Tibial artery (tissue), 4 donors: Measurements from ENCODE around the gene TRPM3.
A peak's percentile ranks its signal among the peaks of the same experiment; 100 is the strongest.

ENCODE experiments used
- DNase-seq, 2 donors: peaks; one replicate each; pipeline ENCODE4 v3.0.0-alpha.2; 2019
- H3K27ac ChIP-seq, 2 donors: fragments of 200-600 bp; sonication (generic) in 1 of 2; 1 replicate in 1 of 2; 2 replicates in 1 of 2; pipeline ENCODE4 v1.5.1; 2018 to 2019; ENCODE audit warnings: mild to moderate bottlenecking in 1 of 2
- H3K27me3 ChIP-seq, 2 donors: fragments of 200-600 bp; sonication (generic) in 1 of 2; one replicate each; pipeline versions ENCODE4 v1.5.1 to v1.6.0; 2016 to 2019
- H3K36me3 ChIP-seq, 3 donors: fragments of 200-600 bp; sonication (generic) in 2 of 3; one replicate each; pipeline ENCODE4 v1.5.1; 2016 to 2019; ENCODE audit warnings: mild to moderate bottlenecking in 2 of 3
- H3K4me1 ChIP-seq, 4 donors: fragments of 200-600 bp; sonication (generic) in 2 of 4; 1 replicate in 3 of 4; 2 replicates in 1 of 4; pipeline ENCODE4 v1.5.1; 2016 to 2019
- H3K4me3 ChIP-seq, 2 donors: fragments of 200-600 bp; sonication (generic) in 1 of 2; 1 replicate in 1 of 2; 2 replicates in 1 of 2; pipeline ENCODE4 v1.5.1; 2018 to 2019; ENCODE audit warnings: mild to moderate bottlenecking in 2 of 2
- H3K9me3 ChIP-seq, 3 donors: fragments of 200-600 bp; sonication (generic) in 1 of 3; one replicate each; pipeline ENCODE4 v1.5.1; 2016 to 2019
- intact Hi-C: fragments of 100-400 bp; cut with DNase I; formaldehyde crosslinking; loops from one replicate; pipeline ENCODE4 v1.15.0; 2023; ENCODE audit warnings: low total_unique reads
- TF ChIP-seq, protein P1 (sequence below), 2 experiments: fragments of 200-600 bp in 1 of 2; fragments of 450-650 bp in 1 of 2; IDR thresholded peaks; one replicate each; pipeline ENCODE4 v1.5.1; 2017 to 2019; ENCODE audit warnings: antibody characterized with exemption in 2 of 2, mild to moderate bottlenecking in 1 of 2, moderate library complexity in 1 of 2

Gene TRPM3

DNA sequence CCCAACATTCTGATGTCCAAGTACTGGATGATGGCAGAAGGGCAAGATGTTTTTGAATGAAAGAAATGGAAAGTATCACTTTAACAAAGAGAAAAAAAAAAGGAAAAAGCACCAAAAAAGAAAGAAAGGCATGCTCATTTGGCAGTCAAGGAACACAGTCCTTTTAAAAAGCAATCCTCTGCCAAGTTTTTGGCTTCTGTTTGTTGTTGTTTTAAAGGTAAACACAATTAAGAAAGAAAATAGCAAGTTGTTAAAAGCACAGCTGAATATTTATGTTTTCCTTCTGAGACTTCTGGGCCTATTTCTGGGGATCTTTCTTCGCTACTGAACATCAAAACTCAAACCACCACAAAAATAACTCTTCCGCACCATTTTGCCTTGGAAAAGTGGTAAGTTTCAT is 162.1 kb downstream of the TRPM3 start:
- Histone ChIP-seq H3K27me3 (no peaks in the 10 kb centered on the region), H3K9me3 (no peaks in the 10 kb centered on the region), H3K4me3 (no peak overlapping the region), H3K36me3 (no peaks in the 10 kb centered on the region), H3K4me1 (peaks cover 0 to 23% (median 1%) of the 10 kb centered on the region in 4 donors), H3K27ac (no peak overlapping the region)
- TF ChIP-seq, protein P1, sequence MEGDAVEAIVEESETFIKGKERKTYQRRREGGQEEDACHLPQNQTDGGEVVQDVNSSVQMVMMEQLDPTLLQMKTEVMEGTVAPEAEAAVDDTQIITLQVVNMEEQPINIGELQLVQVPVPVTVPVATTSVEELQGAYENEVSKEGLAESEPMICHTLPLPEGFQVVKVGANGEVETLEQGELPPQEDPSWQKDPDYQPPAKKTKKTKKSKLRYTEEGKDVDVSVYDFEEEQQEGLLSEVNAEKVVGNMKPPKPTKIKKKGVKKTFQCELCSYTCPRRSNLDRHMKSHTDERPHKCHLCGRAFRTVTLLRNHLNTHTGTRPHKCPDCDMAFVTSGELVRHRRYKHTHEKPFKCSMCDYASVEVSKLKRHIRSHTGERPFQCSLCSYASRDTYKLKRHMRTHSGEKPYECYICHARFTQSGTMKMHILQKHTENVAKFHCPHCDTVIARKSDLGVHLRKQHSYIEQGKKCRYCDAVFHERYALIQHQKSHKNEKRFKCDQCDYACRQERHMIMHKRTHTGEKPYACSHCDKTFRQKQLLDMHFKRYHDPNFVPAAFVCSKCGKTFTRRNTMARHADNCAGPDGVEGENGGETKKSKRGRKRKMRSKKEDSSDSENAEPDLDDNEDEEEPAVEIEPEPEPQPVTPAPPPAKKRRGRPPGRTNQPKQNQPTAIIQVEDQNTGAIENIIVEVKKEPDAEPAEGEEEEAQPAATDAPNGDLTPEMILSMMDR (IDR thresholded peaks at IDR 0.05) = no peak
- intact Hi-C loops = no loop called here
- no peak for DNase-seq

- Histone ChIP-seq H3K36me3 (no peaks in the 10 kb centered on the region), H3K27ac (peak overlapping the region in 1 of 2 donors; percentile 25), H3K4me1 (peaks cover 0 to 21% (median 5%) of the 10 kb centered on the region in 4 donors), H3K9me3 (no peaks in the 10 kb centered on the region), H3K27me3 (no peaks in the 10 kb centered on the region), H3K4me3 (no peak overlapping the region)
- TF ChIP-seq, protein P1 (IDR thresholded peaks at IDR 0.05) = no peak
- intact Hi-C loops = no loop called here
- no peak for DNase-seq
Observed at GRCh38 chr9:70954596-70955143, 166.8 kb downstream of the TRPM3 start.

GRCh38 chr9:70954126-70954525 is 167.3 kb downstream of the TRPM3 start:
- DNase-seq = no peak
- Histone ChIP-seq H3K27ac (peak overlapping the region in 1 of 2 donors; percentile 25), H3K4me1 (peaks cover 0 to 21% (median 5%) of the 10 kb centered on the region in 4 donors), H3K27me3 (no peaks in the 10 kb centered on the region), H3K9me3 (no peaks in the 10 kb centered on the region), H3K36me3 (no peaks in the 10 kb centered on the region), H3K4me3 (no peak overlapping the region)
- intact Hi-C loops = no loop called here
- TF ChIP-seq, protein P1 (IDR thresholded peaks at IDR 0.05) = no peak

DNA sequence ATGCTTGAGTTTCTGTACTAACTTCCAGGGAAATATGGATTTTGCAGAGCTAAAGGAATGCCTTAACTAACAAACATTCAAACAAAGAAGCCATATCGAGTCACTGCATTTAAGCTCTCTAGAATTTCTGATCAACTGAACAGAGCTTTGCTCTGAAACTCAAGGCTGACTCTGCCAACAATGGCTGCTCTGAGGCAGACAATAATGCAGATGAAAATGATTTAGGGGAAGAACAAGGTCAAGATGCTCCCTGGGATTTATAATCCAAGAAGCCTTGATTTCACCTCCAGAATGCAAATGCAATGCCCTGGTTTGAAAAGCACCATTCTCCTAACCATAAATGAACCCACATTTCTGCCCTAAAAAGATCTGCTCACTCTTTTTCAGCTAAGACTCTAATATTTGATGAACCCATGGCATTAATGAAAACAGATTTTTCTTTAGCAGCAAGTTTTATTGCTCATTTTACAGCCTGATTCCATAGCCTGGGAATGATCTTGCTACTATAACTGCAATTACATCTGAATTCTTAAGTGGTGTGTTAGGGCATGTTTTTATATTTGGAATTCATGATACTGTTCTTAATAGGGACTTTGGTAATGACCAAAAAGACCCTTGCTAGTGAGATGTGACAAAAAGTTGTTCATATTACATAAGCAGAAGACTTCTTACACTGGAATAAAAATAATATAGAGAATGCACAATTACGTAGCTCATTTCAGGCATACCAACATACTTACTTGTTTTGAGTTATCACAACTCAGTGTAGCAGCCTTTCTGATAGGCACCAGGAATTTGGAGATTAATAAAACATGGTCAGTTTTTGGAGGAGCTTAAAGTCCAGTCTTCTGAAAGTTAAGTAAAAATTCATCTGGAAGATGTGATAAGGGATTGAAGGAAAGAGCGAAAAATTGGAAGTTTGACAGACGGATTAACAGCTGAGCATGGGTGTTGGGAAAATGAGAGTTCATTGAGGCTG is 169.4 kb downstream of the TRPM3 start:
- Histone ChIP-seq H3K9me3 (no peaks in the 10 kb centered on the region), H3K36me3 (no peaks in the 10 kb centered on the region), H3K27ac (no peak overlapping the region), H3K4me1 (peaks cover 0 to 21% (median 5%) of the 10 kb centered on the region in 4 donors), H3K27me3 (no peaks in the 10 kb centered on the region), H3K4me3 (no peak overlapping the region)
- DNase-seq = no peak
- TF ChIP-seq, protein P1 (IDR thresholded peaks at IDR 0.05) = no peak
- intact Hi-C loops = no loop called here

DNA sequence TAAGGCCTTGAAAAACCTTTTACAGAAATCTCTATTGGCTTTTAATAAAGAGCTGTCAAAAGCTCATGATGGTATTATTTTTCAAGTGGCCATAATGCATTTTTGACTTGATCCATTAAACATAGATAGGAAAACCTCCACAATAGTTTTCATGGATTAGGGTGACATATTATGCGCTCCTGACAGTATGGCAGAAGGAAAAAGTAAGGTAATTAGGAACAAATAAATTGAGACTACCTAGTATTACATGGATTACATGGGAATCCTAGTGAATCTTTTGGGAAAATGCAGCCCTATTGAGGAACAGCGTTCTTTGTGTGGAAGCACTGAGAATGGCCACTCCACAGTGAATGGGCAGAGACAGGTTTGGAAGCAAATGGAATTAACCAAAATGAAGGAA is 171.2 kb downstream of the TRPM3 start:
- TF ChIP-seq, protein P1 (IDR thresholded peaks at IDR 0.05) = no peak
- no peak overlapping the region for H3K27ac ChIP-seq
- intact Hi-C loops = no loop called here

More for the DNA sequence above, 171.2 kb downstream of the TRPM3 start:
- no peak for DNase-seq
- Histone ChIP-seq H3K27me3 (no peaks in the 10 kb centered on the region), H3K4me3 (no peak overlapping the region), H3K9me3 (no peaks in the 10 kb centered on the region), H3K4me1 (peaks cover 0 to 21% (median 5%) of the 10 kb centered on the region in 4 donors), H3K36me3 (no peaks in the 10 kb centered on the region)
